ENCODE measurements around the gene UBALD1. TPM values are rescaled to one million over a fixed set of nuclear protein-coding genes. Genes with fewer than 3 reads are reported as not detected.

UBALD1 gene
- total RNA-seq, 4 donors from 2014 or later, result 5.9 to 24.0 (median 14.3) TPM

DNA sequence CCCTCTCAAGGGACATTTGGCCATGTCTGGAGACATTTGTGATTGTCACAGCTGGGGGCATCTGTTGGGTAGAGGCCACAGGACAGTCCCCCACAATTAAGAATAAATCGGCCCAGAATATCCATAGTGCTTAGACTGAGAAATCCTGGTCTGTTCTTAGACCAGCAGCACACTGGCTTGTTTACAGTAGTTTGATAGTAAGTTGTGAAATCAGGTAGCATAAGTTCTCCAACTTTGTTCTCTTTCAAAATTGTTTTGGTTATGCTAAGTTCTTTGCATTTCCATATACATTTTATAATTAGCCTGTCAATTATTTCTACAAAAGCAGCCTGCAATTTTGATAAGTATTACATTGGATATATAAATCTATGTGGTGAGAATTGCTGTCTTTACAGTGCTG, 16.8 kb upstream of the UBALD1 start:
- TF ChIP-seq EP300 (IDR thresholded peaks at IDR 0.05) (no peak), POLR2A (IDR thresholded peaks at IDR 0.05) (no peak), POLR2AphosphoS5 (IDR thresholded peaks at IDR 0.05) (no peak)
- TF ChIP-seq, protein P1, sequence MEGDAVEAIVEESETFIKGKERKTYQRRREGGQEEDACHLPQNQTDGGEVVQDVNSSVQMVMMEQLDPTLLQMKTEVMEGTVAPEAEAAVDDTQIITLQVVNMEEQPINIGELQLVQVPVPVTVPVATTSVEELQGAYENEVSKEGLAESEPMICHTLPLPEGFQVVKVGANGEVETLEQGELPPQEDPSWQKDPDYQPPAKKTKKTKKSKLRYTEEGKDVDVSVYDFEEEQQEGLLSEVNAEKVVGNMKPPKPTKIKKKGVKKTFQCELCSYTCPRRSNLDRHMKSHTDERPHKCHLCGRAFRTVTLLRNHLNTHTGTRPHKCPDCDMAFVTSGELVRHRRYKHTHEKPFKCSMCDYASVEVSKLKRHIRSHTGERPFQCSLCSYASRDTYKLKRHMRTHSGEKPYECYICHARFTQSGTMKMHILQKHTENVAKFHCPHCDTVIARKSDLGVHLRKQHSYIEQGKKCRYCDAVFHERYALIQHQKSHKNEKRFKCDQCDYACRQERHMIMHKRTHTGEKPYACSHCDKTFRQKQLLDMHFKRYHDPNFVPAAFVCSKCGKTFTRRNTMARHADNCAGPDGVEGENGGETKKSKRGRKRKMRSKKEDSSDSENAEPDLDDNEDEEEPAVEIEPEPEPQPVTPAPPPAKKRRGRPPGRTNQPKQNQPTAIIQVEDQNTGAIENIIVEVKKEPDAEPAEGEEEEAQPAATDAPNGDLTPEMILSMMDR (IDR thresholded peaks at IDR 0.05), result no peak
- Histone ChIP-seq H3K27ac (no peak overlapping the region), H3K4me3 (no peak overlapping the region), H3K36me3 (peaks cover 0 to 18% of the 10 kb centered on the region in 2 donors), H3K27me3 (no peaks in the 10 kb centered on the region), H3K9me3 (no peaks in the 10 kb centered on the region), H3K4me1 (peaks cover 0 to 32% (median 6%) of the 10 kb centered on the region in 3 donors)
- no peak for ATAC-seq
- 100% methylated on average over 1 of the region's 1 CpG for WGBS, 2 donors (ENCODE audit: low coverage in 1 of 2)

DNA sequence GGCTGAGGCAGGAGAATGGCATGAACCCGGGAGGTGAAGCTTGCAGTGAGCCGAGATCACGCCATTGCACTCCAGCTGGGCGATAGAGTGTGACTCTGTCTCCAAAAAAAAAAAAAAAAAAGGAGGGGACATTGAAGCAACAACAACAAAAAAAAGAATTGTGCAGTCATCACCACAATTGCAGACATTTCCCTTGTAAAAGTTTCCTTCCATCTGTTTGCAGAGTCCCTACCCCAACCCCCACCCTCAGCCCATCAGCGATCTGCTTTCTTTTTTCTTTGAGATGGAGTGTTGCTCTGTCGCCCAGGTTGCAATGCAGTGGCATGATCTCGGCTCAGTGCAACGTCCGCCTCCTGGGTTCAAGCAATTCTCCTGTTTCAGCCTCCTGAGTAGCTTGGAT, 13.6 kb upstream of the UBALD1 start:
- Histone ChIP-seq H3K9me3 (no peaks in the 10 kb centered on the region), H3K36me3 (no peaks in the 10 kb centered on the region), H3K27me3 (no peaks in the 10 kb centered on the region), H3K4me3 (no peak overlapping the region), H3K27ac (no peak overlapping the region), H3K4me1 (peaks cover 0 to 45% (median 17%) of the 10 kb centered on the region in 3 donors)
- no peak for TF ChIP-seq EP300 (IDR thresholded peaks at IDR 0.05)
- TF ChIP-seq, protein P1 (IDR thresholded peaks at IDR 0.05), result no peak
- TF ChIP-seq POLR2A (IDR thresholded peaks at IDR 0.05), result no peak
- TF ChIP-seq POLR2AphosphoS5 (IDR thresholded peaks at IDR 0.05), result no peak
- ATAC-seq, result no peak
- 91 to 94% methylated on average over 4 to 7 of the region's 9 CpGs for WGBS, 2 donors (ENCODE audit: low coverage in 1 of 2)

DNA sequence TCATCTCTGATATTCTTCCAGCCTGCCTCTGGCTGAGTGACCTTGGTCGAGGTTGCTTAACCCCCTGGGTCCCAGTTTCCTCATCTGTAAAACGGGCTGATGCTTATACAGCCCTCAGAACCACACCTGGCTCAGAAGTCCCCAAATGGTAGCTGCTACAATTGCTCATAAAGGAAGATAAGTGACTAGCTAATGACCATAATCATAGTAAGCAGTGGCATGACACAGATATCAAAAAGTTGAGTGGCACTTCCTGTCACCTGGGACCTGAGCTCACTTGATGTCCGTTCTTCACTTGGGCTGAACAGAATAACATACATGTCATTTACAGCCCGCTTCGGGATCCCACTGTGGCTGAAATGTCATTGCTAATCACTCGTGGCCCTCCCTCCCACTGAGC, 11.7 kb upstream of the UBALD1 start:
- H3K36me3 ChIP-seq, result no peaks in the 10 kb centered on the region
- H3K4me3 ChIP-seq, result peak overlapping the region in 1 of 2 donors; percentile 68
- ATAC-seq, result no peak
- 51 to 90% methylated on average over 2 to 4 of the region's 6 CpGs for WGBS, 2 donors (ENCODE audit: low coverage in 1 of 2)
- TF ChIP-seq EP300 (IDR thresholded peaks at IDR 0.05) (no peak), POLR2A (IDR thresholded peaks at IDR 0.05) (no peak), POLR2AphosphoS5 (IDR thresholded peaks at IDR 0.05) (no peak)
- TF ChIP-seq, protein P1 (IDR thresholded peaks at IDR 0.05), result no peak
- peaks cover 0 to 45% (median 17%) of the 10 kb centered on the region in 3 donors for H3K4me1 ChIP-seq
- no peaks in the 10 kb centered on the region for H3K9me3 ChIP-seq
- peak overlapping the region in 3 of 4 donors; percentile 93 to 98 (median 98) for H3K27ac ChIP-seq
- no peaks in the 10 kb centered on the region for H3K27me3 ChIP-seq

DNA sequence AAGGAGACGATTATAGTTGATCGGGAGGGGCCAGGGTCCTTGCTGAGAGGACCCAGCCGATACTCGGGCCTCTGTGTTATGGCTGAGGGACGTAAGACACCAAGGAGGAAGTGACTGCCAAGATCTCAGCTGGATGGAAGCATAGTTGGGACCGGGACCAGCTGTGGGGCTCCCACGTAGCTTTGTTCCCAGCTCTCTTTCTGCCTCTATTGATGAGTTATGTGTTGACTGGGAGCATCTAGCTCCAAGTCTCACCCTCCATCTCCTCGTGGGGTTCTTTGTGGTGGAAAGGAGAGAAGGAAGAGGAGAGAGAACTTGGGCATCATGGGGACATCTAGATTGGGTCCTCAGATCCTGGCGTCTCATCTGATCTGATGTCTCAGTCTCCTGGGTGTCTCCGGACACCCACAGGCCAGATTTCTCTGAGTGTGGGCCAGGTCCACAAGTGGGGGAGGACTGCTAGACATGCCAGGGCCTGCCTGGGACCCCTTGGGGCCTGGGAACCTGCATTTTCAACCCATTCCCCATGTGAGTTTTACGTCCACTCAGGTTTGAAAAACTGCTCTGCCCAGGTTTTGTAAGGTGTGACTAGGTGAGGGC, 11.0 kb upstream of the UBALD1 start:
- 0 to 2% methylated on average over 5 to 10 of the region's 11 CpGs for WGBS, 2 donors (ENCODE audit: low coverage in 1 of 2)
- Histone ChIP-seq H3K36me3 (no peaks in the 10 kb centered on the region), H3K9me3 (no peaks in the 10 kb centered on the region), H3K27me3 (no peaks in the 10 kb centered on the region), H3K4me3 (peak overlapping the region; percentile 68), H3K4me1 (peaks cover 0 to 45% (median 17%) of the 10 kb centered on the region in 3 donors), H3K27ac (peak overlapping the region; percentile 81 to 98 (median 96))
- ATAC-seq, result no peak
- TF ChIP-seq POLR2AphosphoS5 (IDR thresholded peaks at IDR 0.05) (no peak), POLR2A (IDR thresholded peaks at IDR 0.05) (no peak), EP300 (IDR thresholded peaks at IDR 0.05) (no peak)
- TF ChIP-seq, protein P1 (IDR thresholded peaks at IDR 0.05), result no peak

All from gastroesophageal sphincter (tissue), 4 donors.